ENCODE data around the gene MMP17.
A peak's percentile ranks its signal among the peaks of the same experiment; 100 is the strongest.

MMP17 gene

DNA sequence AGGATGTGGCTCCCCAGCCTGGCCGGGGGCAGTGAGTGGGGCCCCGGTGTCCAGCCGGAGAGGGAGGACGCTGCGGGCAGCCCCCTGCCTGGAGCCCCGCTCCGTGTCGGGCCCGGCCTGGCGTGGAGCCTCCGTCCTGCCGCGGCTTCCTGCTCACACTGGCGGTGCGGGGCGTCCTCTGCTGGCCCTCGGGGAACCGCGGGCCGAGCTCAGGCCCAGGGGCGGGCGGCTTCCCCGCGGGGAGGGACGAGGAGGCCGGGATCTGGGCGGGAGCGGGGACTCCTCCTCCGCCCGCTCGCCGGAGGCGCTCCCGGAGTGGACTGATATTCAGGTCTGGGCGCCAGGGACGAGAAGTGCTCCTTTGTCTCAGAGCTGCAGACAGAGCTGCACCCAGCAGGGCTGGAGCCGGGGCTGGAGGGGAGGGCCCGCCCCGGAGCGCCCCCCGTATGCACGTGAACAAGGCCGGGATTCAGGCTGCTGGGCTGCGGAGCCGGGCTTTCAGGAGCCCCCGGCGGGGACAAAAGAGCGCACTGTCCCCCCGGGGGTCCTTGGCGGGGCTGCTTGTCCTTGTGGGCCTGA lies 2.2 kb downstream of the MMP17 start:
- peak overlapping the region; percentile 42 to 66 for H3K27ac ChIP-seq
- DNase-seq (ENCODE audit: low spot score), result no peak
- TF ChIP-seq, protein P1, sequence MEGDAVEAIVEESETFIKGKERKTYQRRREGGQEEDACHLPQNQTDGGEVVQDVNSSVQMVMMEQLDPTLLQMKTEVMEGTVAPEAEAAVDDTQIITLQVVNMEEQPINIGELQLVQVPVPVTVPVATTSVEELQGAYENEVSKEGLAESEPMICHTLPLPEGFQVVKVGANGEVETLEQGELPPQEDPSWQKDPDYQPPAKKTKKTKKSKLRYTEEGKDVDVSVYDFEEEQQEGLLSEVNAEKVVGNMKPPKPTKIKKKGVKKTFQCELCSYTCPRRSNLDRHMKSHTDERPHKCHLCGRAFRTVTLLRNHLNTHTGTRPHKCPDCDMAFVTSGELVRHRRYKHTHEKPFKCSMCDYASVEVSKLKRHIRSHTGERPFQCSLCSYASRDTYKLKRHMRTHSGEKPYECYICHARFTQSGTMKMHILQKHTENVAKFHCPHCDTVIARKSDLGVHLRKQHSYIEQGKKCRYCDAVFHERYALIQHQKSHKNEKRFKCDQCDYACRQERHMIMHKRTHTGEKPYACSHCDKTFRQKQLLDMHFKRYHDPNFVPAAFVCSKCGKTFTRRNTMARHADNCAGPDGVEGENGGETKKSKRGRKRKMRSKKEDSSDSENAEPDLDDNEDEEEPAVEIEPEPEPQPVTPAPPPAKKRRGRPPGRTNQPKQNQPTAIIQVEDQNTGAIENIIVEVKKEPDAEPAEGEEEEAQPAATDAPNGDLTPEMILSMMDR (IDR thresholded peaks at IDR 0.05), result peak; percentile 41
- H3K4me3 ChIP-seq, result peak overlapping the region; percentile 72

DNA sequence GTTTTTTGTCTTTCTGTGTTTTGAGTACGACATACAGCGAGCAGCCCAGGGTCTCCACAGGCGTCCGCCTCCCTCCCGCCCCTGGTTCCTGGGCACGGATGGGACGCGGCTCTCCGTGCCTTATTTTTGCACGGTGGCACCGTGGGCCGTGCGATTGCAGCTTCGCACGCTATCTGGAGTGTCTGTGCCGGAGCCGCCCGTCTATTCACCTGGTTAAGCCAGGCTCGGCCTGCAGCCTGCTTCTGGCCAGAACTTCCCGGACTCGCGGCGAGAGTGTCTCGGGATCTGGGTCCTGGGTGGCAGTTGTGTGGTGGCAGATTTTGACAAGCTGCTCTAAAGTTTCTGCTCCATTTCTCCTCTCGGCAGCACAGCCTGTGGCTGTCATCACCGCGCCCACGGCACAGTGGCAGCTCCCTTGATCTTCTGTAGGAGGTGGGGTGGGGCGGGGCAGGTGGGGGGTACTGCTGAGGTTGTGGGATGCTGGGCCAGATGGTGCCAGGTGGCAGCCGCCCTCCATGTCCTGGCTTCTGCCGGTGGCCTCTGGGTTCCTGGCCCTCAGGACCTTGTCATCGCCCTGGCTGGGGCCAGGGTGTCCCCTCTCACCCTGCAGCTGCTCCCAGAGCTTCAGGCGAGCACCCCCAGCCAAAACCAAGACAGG lies 2.9 kb downstream of the MMP17 start:
- TF ChIP-seq, protein P1 (IDR thresholded peaks at IDR 0.05), result no peak
- peak overlapping the region; percentile 72 for H3K4me3 ChIP-seq
- DNase-seq (ENCODE audit: low spot score), result no peak
- H3K27ac ChIP-seq, result peak overlapping the region in 1 of 2 donors; percentile 66

DNA sequence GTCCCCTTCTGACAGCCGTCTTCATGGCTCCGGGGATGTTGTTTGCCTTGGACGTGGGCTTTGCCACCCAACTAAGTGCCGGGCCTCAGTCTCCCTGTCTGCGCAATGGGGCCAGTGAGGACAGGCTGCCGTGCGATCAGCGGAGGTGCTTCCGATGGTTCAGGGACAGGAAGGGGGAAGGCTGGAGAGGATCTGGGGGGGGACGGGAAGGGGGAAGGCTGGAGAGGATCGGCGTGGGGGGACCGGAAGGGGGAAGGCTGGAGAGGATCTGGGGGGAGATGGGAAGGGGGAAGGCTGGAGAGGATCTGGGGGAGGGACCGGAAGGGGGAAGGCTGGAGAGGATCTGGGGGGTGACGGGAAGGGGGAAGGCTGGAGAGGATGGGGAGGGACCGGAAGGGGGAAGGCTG lies 3.4 kb downstream of the MMP17 start:
- TF ChIP-seq, protein P1 (IDR thresholded peaks at IDR 0.05), result no peak
- Histone ChIP-seq H3K4me3 (peak overlapping the region; percentile 72), H3K27ac (peak overlapping the region in 1 of 2 donors; percentile 66)
- no peak for DNase-seq (ENCODE audit: low spot score)

DNA sequence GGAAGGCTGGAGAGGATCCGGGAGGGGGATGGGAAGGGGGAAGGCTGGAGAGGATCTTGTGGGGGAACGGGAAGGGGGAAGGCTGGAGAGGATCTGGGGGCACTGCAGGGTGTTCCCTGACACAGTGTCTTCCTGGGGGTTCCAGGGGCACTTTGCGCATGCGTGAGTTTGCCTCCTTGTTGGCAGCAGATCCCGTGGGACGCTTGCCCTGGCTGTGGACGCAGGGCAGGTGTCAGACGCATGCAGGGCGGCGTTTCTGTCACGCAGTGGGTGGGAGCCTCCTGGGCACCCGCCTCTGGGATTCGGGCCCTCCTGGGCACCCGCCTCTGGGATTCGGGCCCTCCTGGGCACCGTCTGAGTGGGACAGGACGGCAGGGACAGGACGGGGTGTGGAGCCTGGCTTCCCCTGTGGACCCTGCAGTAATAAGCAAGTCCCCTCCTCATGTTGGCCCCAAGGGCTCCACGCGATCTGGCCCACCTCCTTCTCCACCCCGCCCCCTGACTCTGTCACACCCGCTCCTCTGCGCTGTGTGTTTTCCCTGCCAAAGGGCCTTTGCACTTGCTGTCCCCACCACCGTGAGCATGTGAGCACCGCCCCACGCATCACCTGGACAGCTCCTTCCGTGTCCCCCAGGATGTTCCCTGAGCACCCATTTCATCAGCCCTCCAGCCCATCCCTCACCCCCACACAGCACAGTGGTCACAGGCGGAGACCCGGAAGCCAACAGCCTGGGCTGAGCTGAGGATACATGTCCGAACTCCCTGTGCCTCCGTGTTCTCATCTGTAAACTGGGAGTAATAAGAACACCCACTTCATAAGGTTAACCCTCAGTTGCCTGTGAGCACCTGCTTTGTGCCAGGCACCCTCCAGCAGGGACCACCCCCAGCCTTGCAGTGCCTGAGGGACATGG lies 4.4 kb downstream of the MMP17 start:
- Histone ChIP-seq H3K27ac (peak overlapping the region in 1 of 2 donors; percentile 69), H3K4me3 (peak overlapping the region; percentile 47)
- no peak for DNase-seq (ENCODE audit: low spot score)
- TF ChIP-seq, protein P1 (IDR thresholded peaks at IDR 0.05), result no peak

DNA sequence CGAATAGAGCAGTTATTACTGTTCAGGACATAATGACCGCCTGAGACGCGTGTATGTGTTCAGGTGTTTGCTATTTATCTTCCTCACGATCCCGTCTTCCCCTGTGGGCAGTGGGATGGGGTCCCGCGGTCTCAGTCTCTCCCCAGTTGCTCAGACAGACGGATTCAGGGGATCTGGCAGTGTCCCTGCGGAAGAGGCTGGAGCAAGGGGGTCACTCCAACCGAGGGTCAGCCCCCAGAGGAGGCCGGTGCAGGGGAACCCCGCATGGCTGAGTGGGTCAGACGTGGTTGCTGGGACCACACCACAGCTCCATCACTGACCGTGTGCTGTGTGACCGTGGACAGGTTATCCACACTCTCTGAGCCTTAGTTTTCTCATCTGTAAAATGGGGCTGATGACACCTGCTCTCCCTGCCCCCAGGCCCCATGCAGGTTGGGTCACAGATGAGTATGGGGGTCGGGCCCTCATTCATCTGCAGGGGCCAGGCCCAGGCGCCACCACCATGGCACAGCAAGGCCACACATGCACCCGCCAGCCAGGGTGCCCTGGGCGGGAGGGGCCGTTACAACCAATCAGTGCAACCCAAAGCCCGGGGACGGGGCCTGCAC lies 5.2 kb downstream of the MMP17 start:
- Histone ChIP-seq H3K27ac (no peak overlapping the region), H3K4me3 (no peak overlapping the region)
- TF ChIP-seq, protein P1 (IDR thresholded peaks at IDR 0.05), result no peak
- no peak for DNase-seq (ENCODE audit: low spot score)

DNA sequence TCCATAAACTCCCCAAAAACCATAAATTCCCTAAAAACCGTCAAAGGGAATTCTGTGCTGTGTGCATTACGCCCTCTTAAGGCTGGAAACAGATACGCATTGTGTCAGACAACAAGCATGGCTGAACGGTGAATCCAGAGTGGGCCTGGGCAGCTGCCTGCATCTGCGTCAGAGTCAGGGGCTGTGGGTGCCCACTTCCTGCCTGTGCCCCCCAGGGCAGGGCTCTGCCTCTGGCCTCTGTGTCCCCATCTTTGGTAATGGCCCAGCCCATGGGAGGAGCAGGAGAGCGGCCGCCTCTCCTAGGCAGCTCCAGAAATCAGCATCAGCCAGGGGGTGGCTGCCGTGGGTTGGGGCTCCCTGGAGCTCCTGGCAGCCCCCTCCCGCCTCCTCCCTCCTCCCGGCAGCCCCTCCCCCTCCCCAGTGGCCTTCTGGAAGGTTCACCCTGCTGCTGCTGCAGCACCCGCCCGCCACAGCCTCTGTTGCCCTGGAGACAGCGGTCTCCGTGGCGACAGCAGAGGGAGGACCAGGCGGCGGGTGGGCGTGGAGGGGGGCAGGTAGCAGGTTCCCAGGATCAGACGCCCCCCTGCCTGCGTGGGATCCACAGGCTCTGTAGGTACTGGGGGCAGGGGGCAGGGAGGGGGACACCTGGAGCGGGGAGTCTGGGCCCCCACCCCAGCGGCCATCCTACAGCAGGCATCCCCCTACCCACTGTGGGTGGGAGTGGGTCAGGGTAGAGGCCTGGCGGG lies 5.9 kb downstream of the MMP17 start:
- Histone ChIP-seq H3K27ac (no peak overlapping the region), H3K4me3 (no peak overlapping the region)
- DNase-seq (ENCODE audit: low spot score), result no peak

More for the DNA sequence above, 5.9 kb downstream of the MMP17 start:
- TF ChIP-seq, protein P1 (IDR thresholded peaks at IDR 0.05), result no peak

Measured in coronary artery (tissue), 2 donors.